ENCODE data around the gene PSMD3.

- peak in 1 of 4 donors; percentile 60 for TF ChIP-seq EP300 (IDR thresholded peaks at IDR 0.05)
- TF ChIP-seq CTCF (IDR thresholded peaks at IDR 0.05) = peak; percentile 61 to 97 (median 92)
Measured at GRCh38 chr17:39980351-39981206, at the start of gene PSMD3.

All from upper lobe of left lung (tissue), 4 donors.